GM18951 (cell line): ENCODE data around the gene TMEM150C.

Experiments
- POLR2A ChIP-seq: IDR thresholded peaks from 4 replicates; pipeline ENCODE4 v1.6.1; 2011; ENCODE audit warnings: mild to moderate bottlenecking; ENCODE audit not compliant: insufficient read length, insufficient read depth; ENCODE audit errors: extremely low read depth
- in situ Hi-C: fragments of 300-500 bp; cut with MboI; formaldehyde crosslinking; loops from one replicate; pipeline ENCODE4 v1.12.0; 2022; ENCODE audit warnings: low sequenced_read_pairs, mixed read lengths, inconsistent platforms; ENCODE audit not compliant: unreplicated experiment

Gene TMEM150C

DNA sequence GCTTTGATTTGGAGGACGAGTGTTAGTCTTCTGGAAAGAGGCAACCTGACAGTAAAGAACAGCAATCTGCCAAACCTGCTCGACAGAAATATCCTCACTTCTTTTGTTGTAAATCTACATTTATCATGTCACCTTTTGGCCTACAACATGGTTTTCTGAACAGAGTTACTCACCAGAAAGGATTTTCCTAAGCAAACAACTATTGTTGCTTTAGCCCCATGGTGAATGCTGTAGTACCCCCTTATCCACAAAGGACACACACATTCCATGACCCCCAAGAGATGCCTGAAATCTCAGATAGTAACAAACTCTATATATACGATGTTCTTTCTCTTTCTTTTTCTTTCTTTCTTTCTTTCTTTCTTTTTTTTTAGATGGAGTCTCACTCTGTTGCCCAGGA is 42.7 kb downstream of the TMEM150C start:
- TF ChIP-seq POLR2A = no peak
- in situ Hi-C loops = no loop called here

GRCh38 chr4:82517043-82517442 is 44.7 kb downstream of the TMEM150C start:
- in situ Hi-C loops = no loop called here
- no peak for TF ChIP-seq POLR2A

DNA sequence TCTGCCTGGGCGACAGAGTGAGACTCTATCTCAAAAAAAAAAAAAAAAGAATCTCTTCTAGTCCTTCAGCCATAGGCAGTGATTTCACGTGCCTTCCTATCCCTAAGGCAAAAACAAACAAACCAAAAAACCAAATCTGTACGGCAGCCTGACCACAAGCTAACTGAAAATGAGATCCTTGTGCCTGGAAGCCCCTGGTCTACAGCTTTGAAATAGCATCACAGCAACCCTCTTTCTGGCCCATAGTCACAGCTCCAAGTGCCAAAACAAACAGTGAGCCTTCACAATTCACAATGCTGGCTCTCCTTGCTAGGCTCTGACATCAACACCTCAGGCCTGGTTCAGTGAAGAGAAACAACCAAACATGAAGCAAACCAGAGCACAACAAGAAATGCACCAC is 46.1 kb downstream of the TMEM150C start:
- in situ Hi-C loops = no loop called here
- TF ChIP-seq POLR2A = no peak

GRCh38 chr4:82513382-82513781 is 48.4 kb downstream of the TMEM150C start:
- TF ChIP-seq POLR2A = no peak
- in situ Hi-C loops = no loop called here

DNA sequence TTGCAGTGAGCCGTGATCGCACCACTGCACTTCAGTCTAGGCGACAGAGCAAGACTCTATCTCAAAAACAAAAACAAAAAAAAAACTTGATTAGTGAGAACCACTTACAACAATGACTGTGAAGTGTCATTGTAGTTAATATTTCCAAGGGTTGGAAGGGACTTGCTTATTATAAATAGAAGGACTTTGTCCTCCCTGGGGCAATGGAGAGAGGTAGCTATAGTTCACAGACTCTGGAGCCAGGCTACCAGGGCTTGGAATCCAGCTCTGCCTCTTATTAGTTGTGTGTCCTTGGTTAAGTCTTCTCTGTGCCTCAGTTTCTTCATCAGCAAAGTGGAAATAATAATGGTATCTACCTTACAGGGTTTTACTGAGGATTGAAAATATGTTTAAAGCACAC is 51.6 kb downstream of the TMEM150C start:
- TF ChIP-seq POLR2A = no peak
- in situ Hi-C loops = no loop called here

GRCh38 chr4:82508806-82509428 is 52.9 kb downstream of the TMEM150C start:
- TF ChIP-seq POLR2A = no peak
- in situ Hi-C loops = no loop called here

DNA sequence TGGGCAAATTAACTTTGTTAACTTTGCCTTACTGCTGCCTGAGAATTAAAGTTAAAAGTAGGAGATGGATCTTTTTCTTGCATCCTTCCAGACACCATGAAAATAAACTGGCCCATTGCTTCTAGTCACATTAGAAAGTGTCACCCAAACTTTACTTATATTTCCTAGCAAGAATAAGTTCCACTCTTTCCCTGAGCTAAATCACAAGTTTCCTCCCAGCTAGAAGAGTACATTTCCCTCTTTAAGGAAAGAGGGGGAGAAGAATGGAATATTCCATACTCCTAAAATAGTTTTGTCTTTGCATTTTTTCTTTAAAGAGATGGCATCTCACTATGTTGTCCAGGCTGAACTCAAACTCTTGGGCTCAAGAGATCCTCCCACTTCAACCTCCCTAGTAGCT is 53.8 kb downstream of the TMEM150C start:
- TF ChIP-seq POLR2A = no peak
- in situ Hi-C loops = no loop called here

- in situ Hi-C loops = no loop called here
Measured at GRCh38 chr4:82501154-82501442, 60.7 kb downstream of the TMEM150C start.

GRCh38 chr4:82500435-82501153 is 61.2 kb downstream of the TMEM150C start:
- TF ChIP-seq POLR2A = no peak

More at GRCh38 chr4:82501154-82501442, 60.7 kb downstream of the TMEM150C start:
- no peak for TF ChIP-seq POLR2A

GRCh38 chr4:82499738-82500434 is 61.9 kb downstream of the TMEM150C start:
- no peak for TF ChIP-seq POLR2A
- in situ Hi-C loops = no loop called here

More at GRCh38 chr4:82500435-82501153, 61.2 kb downstream of the TMEM150C start:
- in situ Hi-C loops = no loop called here

- in situ Hi-C loops = no loop called here
- no peak for TF ChIP-seq POLR2A
Measured at GRCh38 chr4:82496349-82496748, 65.4 kb downstream of the TMEM150C start.

GRCh38 chr4:82495666-82496065 is 66.1 kb downstream of the TMEM150C start:
- TF ChIP-seq POLR2A = no peak
- in situ Hi-C loops = no loop called here

GRCh38 chr4:82493721-82494425 is 67.9 kb downstream of the TMEM150C start:
- no peak for TF ChIP-seq POLR2A
- in situ Hi-C loops = no loop called here
